CD1c-positive myeloid dendritic cell (primary cell): ENCODE measurements around the gene KRTCAP3.
"Not testable (repeated sequence)": the region's sequence is repeated elsewhere in the genome, so short reads cannot be mapped to it uniquely, and the experiment has no call there.

Experiments used
- DNase-seq: peaks from one replicate; pipeline ENCODE4 v3.0.0-alpha.2; 2016; ENCODE audit errors: extremely low spot score

KRTCAP3 gene, protein sequence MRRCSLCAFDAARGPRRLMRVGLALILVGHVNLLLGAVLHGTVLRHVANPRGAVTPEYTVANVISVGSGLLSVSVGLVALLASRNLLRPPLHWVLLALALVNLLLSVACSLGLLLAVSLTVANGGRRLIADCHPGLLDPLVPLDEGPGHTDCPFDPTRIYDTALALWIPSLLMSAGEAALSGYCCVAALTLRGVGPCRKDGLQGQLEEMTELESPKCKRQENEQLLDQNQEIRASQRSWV

DNA sequence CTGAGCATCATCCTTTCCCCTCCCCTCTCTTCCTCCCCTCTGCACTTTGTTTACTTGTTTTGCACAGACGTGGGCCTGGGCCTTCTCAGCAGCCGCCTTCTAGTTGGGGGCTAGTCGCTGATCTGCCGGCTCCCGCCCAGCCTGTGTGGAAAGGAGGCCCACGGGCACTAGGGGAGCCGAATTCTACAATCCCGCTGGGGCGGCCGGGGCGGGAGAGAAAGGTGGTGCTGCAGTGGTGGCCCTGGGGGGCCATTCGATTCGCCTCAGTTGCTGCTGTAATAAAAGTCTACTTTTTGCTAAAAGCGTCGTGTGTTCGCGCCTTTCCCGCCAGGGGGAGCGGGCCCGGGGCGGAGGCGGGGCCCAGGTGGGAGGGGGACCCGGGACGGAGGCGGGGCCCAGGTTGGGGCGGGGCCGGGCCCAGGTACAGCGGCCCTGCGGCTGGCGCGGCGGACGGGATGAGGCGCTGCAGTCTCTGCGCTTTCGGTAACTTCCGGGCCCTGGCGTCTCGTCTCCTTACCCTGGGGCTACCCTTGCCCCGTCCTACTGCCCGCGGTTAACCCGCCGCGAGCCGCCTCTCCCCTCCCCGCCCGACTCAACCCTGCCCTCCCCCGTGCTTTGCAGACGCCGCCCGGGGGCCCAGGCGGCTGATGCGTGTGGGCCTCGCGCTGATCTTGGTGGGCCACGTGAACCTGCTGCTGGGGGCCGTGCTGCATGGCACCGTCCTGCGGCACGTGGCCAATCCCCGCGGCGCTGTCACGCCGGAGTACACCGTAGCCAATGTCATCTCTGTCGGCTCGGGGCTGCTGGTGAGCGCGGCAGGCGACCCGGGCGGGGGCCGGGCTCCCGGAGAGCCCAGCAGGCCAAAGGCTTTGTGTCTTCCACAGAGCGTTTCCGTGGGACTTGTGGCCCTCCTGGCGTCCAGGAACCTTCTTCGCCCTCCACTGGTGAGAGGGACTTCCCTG is at the start of gene KRTCAP3:
Gene KRTCAP3 (plus strand): TSS at position 424 of the 962 bp plus-strand sequence. CDS start 32 bp downstream, at position 456.
- DNase-seq: peak; percentile 24

DNA sequence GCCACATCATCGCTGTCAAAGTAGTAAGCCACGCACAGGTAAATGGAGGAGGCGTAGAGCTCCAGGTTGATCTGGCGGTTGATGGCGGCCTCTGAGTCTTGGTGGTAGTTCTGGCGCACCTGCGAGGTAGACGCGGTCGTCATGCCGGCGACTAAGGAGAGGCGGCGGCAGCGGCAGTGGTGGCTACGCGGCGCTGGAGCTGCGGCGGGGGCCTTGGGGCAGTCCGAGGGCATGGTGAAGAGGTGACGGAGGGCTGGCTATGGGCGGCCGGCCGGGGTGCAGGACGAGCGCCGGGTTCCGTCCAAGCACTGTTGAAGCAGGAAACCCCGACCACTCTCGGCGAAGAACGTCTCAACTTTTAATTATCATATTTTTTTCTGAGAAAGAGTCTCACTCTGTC is 49.0 kb upstream of the KRTCAP3 start:
- DNase-seq: no peak

DNA sequence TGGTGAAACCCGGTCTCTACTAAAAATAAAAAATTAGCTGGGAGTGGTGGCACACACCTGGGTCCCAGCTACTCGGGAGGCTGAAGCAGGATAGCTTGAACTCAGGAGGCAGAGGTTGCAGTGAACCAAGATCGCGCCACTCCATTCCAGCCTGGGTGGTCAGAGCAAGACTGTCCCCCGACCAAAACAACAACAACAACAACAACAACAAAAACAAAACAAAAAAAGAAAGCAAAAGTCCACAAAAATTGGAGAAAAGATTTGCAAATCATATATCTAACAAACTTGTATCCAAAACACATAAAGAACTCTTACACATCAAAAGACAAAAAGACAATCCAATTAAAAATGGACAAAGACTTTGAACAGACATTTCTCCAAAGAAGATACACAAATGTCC is 43.2 kb upstream of the KRTCAP3 start:
- no peak for DNase-seq

DNA sequence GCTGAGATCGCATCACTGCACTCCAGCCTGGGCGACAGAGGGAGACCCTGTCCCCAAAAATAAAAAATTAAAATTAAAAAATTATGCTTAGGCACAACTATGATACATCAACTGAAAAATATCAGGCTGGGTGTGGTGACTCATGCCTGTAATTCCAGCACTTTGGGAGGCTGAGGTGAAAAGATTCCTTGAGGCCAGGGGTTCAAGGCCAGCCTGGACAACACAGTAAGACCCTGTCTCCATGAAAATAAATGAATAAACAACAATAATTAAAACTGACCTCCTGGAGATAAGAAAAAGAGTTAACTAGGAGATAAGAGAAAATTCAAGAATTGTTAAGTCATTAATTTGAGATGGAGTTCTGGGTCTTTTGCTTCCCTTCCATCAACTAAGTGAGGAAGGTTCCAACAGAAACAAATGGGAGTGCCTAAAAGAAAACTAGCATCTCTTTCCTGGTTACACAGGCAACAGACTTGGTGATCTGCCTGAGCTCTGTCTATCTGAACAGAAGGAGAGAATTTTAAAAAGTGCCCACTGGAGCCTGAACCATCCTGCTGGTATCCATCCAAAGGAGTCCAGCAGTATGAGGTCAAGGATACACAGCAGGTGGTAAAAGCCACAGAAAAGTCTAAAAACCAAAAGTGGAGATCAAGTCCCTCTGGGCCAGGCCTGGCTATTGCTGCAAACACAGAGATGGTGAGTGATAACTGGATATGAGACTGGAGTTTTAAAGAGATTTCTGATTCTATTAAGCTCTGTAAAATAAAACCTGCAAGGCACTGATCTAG is 41.6 kb upstream of the KRTCAP3 start:
- no peak for DNase-seq

DNA sequence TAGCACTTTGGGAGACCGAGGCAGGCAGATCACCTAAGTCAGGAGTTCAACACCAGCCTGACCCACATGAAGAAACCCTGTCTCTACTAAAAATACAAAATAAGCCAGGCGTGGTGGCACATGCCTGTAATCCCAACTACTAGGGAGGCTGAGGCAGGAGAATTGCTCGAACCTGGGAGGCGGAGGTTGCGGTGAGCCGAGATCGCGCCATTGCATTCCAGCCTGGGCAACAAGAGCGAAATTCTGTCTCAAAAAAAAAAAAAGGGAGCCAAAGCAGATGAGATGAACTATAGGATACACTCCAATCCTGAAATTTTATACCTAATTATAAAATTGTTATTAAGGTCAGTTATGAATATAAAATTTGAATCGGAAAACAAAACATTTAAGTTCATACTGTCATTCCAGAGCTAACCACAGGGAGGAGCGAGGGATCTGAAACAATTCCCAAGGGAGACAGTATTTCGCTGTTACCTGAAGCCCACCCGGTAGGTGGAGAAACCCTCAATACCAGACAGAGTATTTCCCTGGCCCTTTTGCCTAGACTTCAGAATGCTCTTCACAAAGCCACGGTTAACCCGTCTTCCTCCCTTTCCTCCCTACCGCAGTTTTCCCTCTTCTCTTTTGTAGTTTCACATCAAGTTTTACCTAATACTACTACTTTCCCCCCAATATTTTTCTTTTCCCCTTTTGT is 34.2 kb upstream of the KRTCAP3 start:
- DNase-seq: peak; percentile 9

DNA sequence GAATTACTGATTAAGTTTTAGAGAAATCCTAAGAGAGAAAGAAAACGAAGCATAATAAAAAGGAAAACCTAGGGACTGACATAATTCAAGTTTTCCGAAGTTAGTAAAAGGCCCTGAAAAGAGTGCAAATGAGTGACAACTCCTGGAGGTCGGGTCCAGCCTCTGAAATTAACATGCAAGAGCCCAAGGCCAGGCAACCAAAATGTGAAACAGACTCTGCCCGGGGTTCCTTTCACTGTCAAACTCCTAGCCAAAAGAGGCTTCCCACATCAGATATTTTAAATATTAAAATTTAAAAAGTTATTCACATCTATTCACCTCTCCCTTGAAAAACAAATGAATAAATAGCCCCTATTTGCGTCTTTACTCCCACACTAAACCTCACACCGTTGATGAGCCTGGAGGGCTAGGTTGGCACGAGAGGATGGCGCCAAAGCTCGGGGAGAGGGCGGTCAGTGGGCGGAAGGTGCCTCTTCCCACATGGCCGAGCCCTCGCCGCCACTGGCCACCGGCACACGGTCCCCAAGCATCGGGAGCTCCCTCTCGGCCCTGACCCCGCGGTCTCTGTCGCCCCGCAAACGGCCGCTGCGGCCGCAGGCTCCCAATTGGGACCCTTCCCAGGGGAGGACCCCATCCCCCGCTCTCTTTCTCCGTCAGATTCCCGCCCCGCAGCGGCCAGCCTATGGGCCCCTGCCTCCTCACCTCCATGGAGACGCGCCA is 33.4 kb upstream of the KRTCAP3 start:
- DNase-seq: peak; percentile 45

DNA sequence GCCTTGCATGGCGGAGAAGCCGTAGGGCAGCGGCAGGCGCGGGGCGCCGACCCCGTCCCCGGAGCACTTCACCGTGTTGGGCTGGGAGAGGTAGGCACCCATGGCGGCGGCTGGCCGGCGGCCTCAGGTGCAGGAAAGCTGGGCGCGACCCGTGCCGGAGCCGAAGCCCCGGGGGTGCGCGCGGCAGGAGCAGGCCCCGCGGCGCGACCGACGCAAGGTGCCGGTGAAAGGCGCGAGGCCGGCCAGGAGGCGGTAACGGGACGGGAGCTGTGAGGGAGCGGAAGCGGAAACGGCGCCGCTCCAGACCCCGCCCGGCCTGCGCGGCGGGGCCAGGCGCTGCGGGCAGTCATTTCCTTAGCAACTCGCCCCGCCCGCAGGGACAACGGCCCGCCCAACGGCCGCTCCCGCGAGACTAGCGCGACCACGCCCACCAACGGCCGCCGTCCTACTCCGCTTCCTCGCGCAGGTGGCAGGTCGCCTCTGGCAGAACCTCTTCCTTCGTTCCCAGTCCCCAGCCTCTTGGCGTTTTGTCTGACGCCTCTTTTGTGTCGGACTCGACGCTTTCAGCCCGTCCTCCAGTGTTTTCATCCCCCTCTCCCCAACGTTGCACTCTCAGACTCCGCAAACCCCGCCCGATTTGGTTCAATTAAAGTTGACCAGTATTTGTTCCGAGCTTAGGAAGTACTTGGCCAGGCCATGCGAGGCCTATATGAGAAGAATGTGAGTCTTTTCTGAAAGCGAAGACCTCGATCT is 32.7 kb upstream of the KRTCAP3 start, which contains the start of gene PPM1G:
Gene PPM1G (minus strand): TSS at position 271 of the 753 bp plus-strand sequence. CDS start 169 bp downstream, at position 102.
- peak; percentile 98 for DNase-seq

DNA sequence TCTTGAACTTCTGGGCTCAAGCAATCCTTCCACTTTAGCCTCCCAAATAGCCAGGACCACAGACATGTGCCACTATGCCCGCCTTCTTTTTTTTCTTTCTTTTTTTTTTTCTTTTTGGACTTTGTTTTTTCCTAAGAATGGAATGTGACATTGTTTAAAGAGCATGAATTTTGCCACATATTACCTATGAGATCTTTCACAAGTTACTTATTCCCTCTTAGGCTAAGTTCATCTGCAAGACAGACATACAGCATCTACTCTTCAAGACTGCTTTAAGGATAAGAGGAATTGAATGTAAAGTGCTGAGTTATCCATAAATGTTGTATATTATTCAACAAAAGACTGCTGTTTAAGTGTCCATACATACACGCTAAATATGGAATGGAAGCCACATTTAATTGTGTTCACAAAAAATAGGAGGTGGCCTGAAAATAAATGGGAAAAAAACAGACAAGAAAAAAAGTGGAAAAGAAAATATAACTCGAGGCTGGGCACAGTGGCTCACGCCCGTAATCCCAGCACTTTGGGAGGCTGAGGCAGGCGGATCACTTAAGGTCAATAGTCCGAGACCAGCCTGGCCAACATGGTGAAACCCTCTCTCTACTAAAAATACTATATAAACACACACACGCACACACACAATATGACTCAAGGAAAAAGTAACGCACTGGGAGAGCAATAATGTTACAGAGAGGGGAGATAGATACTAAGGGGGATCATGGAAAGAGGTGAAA is 29.6 kb upstream of the KRTCAP3 start:
- DNase-seq: no peak

DNA sequence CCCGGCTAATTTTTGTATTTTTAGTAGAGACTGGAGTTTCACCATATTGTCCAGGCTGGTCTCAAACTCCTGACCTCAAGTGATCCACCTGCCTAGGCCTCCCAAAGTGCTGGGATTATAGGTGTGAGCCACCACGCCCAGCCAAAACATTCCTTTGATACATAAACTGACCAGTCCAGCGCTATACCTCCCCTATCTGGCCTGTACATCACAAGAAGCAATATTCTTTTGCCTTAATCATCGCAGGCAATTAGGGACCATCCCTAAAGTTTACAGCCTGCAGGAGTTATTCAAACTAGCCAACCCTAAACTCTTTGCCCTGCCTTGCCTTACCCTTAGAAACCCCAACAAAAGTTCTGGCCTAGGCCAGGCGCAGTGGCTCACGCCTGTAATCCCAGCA is 26.0 kb upstream of the KRTCAP3 start:
- no peak for DNase-seq

DNA sequence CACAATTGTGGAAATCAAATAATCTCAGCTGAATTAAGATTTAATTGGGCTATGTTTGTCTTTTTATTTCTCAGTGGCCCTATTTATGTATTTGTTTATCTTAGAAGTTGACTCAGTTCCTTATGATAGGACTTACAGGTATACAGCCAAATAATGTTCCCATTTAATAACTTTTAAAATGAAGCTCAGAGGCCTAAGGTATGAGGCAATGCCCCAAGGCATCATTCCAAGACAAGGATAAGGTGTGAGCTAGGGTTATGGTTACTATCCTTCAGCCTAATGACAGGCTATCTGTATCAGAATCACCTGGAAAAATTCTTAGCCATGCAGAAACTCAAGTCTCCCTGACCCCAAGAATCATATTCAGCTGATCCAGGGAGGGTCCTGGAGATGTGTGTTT is 21.2 kb upstream of the KRTCAP3 start:
- DNase-seq: no peak

DNA sequence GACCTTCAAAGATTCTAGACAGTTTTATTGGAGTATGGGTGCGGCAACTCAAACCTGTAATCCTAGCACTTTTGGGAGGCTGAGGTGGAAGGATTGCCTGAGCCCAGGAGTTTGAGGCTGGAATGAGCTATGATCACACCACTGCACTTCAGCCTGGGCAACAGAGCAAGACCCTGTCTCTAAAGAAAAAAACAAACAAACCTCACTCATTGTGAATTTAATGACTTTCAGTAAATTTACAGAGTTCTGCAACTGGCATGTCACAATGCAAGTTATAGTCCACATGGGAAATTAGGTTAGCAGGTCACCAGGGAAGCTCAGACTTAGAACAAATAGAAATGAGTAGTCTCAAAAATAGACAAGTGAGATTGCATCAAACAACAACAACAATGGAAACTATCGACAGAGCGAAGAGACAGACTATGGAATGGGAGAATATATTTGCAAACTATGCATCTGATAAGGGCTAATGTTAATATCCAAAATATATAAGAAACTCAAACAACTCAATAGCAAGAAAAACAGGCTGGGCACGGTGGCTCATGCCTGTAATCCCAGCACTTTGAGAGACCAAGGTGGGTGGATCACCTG is 20.4 kb upstream of the KRTCAP3 start:
- DNase-seq: no peak

DNA sequence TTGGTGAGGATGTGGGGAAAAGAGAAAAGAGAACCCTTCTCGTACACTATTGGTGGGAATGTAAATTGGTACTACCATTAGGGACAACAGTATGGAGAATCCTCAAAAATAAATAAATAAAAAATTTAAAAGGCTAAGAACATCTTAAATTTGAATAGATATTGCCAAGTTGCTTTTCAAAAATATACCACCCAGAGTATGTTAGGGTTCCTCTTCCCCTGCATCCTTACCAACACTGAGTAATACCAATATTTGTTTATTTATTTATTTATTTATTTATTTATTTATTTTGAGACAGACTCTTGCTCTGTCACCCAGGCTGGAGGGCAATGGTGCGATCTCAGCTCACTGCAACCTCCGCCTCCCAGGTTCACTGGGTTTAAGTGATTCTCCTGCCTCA is 19.2 kb upstream of the KRTCAP3 start:
- DNase-seq: no peak

DNA sequence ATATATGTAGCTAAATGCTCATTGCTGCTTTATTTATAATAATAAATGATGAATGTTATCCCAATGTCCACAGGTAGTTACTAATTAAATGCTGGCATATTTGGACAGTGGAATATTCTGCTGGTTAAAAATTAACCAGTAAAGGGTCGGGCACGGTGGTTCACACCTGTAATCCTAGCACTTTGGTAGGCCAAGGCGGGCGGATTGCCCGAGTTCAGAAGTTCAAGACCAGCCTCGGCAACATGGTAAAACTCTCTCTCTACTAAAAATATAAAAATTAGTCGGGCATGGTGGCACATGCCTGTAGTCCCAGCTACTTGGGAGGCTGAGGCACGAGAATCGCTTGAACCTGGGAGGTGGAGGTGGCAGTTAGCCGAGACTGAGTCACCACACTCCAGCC is 17.1 kb upstream of the KRTCAP3 start:
- not testable (repeated sequence) for DNase-seq

DNA sequence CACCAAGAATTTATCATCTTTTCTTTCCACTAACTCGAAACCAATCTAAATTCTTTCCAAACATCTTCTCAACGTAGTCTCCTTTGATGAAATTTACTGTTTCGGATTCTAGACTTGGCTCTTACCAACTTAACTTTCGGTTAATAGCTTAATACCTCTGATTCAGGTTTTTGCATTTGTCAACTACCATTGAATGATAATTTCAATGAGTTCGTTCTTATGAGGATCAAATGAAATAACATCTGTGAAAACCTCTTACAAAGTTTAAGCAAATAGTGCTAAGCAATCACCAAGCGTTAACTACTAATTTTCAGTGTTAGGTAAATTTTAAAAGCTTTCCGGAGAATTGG is 14.3 kb upstream of the KRTCAP3 start:
- DNase-seq: no peak

DNA sequence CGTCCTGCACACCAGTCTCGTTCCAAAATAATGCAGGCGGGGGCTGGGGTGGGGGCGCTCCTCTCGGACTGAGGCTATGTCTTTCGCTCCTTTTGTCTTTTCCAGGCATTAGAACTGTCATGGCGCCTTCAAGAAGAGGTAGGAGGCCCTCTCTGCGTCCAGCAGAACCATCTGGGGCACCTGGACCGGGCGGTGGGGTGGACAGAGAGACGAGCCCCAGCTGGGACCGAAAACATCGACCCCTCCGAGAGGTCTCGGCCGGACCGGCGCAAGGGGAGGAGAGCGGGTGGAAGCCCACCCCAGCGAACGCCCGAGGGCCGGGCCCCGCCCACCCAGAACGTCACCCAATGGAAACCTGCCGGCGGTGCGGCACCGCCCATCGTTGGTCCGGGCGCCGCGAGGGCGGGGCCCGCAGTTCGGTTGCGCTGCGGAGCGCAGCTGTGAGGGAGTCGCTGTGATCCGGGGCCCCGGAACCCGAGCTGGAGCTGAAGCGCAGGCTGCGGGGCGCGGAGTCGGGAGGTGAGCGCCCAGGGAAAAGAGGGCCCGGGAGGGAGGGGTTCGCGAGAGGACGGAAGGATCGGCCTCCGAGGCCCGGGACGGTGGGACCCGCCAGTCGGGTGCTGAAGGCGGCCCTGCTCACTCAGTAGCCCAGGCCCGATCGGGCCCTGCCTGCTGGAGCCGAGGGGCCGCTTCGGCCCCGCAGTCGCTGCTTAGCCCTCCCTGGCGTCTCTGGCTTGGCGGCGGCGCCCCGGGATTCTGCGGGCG is 13.8 kb upstream of the KRTCAP3 start, which contains the start of gene NRBP1:
Gene NRBP1 (plus strand): TSS at position 419 of the 765 bp plus-strand sequence. CDS start 4,643 bp downstream, outside the sequence.
- peak; percentile 97 for DNase-seq

DNA sequence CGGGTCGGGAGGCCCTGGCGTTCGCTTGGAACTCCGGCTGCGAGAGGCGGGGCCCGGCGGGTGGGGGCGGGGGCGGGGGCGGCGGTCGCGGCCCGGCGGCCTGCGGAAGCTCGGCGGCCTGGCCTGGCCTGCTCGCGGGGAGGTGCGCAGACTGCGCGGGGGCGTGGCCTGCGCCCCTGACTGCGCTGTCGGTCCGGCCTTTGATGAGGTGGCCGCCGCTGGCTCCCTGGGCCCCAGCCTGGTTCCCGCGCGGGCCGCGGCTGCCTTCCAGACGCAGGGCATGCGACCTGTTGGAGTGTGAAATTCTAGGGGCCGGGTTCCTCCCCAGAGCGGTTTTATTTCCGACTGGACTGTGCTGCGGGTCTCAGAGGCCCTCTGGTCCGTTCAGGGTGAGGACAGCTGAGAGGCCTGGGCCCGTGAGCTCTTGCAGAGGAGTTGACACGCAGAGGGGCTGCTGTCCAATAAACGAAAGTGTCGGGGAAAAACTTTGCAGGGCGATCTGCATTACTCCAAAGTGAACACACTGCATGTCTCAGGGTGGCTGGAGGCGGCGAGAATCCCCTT is 13.1 kb upstream of the KRTCAP3 start:
- peak; percentile 90 for DNase-seq

DNA sequence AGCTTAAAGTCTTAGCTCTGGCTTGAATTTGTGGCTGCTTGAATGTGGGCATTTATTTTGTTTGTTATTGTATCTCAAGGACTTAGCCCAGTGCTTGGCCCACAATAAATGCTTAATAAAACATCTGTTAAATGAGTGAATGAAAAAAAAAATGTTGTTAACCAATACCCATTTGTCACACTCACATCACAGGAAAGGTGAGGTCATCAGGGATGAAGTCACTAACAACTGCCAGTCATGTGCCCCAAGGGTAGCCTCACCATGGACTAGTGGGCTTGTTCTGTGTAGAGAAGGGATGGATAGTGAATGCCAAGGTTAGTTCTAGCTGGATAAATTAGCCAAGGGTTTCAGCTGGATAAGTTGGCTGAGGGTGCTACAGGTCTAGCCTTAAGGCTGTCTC is 10.8 kb upstream of the KRTCAP3 start:
- peak; percentile 45 for DNase-seq

DNA sequence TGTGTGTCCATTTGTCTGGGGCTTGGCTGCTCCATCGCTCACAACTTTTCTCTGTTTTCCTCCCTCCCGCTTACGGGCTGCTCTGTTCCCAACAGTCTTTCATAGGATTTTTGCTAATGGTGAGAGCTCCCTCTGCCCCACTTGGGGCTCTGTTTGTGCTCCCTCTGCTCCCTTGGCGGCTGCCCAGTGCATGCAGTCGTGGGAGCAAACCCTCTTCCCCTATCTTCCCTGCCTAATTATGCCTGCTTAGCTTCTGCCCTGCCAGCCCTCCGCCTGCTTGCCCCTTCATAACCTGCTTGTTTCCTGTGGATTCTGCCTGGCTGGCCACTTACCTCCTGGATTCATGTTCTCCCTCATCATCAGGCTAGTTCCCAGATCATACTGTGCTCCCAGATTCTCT is 6.6 kb upstream of the KRTCAP3 start:
- DNase-seq: no peak
